ENCODE measurements around the gene EPS8.

EPS8 gene

DNA sequence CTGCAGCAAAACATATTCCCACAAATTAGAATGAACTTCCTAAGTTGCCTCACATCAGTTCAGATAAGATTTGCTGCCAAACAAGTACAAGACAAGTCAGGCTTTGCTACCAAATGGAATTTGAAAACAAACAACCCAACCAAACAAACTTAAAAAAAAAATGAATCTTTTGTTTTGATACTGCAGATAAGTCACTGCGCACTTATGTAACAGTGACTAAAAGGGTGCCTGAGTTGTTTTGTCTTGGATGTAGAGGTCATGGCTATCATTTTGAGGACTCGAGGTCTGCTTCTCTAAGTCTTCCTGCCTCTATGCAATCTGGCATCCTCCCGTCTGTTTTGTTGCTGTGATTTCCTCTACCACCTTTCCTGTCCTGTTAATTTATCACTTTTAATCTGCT, 11.1 kb upstream of the EPS8 start:
- no peak overlapping the region for H3K4me3 ChIP-seq (ENCODE audit: low read depth, low read length)
- TF ChIP-seq, protein P1, sequence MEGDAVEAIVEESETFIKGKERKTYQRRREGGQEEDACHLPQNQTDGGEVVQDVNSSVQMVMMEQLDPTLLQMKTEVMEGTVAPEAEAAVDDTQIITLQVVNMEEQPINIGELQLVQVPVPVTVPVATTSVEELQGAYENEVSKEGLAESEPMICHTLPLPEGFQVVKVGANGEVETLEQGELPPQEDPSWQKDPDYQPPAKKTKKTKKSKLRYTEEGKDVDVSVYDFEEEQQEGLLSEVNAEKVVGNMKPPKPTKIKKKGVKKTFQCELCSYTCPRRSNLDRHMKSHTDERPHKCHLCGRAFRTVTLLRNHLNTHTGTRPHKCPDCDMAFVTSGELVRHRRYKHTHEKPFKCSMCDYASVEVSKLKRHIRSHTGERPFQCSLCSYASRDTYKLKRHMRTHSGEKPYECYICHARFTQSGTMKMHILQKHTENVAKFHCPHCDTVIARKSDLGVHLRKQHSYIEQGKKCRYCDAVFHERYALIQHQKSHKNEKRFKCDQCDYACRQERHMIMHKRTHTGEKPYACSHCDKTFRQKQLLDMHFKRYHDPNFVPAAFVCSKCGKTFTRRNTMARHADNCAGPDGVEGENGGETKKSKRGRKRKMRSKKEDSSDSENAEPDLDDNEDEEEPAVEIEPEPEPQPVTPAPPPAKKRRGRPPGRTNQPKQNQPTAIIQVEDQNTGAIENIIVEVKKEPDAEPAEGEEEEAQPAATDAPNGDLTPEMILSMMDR (IDR thresholded peaks at IDR 0.05; ENCODE audit: borderline replicate concordance, insufficient read depth, low read depth, low read length), result no peak

DNA sequence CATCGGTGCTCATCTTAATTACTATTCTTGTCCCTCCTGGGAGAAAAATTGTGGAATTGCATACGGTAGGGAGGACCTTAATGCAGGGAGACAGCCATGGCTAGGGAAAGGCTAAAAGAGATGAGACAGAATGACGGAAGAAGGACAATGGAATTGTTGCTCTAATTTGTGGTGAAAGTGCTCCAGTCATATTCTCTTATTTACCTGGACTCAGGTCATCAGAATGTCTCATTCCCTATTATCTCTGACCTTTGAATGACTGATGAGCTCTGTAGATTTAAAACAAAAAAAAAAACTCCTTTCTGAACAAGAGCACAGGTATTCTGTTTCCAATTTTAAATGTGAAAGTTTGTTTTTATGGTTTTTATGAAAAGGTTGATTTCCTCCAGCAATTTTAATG, 8.6 kb upstream of the EPS8 start:
- TF ChIP-seq, protein P1 (IDR thresholded peaks at IDR 0.05; ENCODE audit: borderline replicate concordance, insufficient read depth, low read depth, low read length), result no peak
- no peak overlapping the region for H3K4me3 ChIP-seq (ENCODE audit: low read depth, low read length)

DNA sequence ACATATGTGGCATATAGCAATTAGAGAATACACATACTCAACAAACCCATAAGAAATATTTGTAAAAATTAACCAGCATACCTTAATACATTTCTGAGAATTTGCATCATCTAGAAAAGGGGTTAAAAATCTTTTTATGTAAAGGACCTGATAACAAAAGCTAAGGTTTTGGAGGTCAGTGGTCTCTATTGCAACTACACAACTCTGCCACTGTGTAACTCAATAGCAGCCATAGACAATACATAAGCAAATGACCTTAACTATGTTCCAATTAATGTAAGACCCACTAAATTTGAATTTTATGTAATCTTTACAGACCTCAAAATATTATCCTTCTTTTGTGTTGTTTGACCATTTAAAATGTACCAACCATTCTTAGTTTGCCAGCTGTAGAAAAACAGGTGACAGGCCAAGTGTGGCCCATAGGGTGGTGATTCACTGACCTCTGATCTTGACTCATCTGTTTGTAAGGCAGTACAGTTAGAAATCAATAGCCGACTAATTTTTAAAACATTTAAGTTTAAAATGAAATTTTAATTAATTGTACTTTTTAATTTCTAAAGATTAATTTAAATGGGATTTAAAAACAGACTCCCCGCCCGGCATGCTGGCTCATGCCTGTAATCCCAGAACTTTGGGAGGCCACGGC, 7.4 kb upstream of the EPS8 start:
- H3K4me3 ChIP-seq (ENCODE audit: low read depth, low read length), result no peak overlapping the region
- TF ChIP-seq, protein P1 (IDR thresholded peaks at IDR 0.05; ENCODE audit: borderline replicate concordance, insufficient read depth, low read depth, low read length), result no peak

DNA sequence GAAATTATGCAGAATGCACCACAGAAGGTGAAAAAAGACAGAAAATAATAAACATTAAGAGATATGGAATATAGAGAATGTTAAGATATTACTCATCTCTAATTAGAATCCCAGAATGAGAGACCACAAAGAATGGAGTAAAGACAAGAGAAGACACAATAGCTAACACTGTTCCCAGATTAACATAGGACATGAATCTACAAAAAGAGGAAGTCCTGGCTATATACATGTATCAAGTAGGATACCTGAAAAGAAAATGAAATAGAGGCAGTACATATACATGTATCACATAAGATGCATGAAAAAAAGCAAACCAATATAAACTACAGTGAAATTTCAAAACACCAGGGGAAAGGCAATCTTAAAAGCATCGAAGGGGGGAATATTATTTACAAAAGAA, 5.6 kb upstream of the EPS8 start:
- no peak overlapping the region for H3K4me3 ChIP-seq (ENCODE audit: low read depth, low read length)
- TF ChIP-seq, protein P1 (IDR thresholded peaks at IDR 0.05; ENCODE audit: borderline replicate concordance, insufficient read depth, low read depth, low read length), result no peak

- TF ChIP-seq, protein P1 (IDR thresholded peaks at IDR 0.05; ENCODE audit: borderline replicate concordance, insufficient read depth, low read depth, low read length), result no peak
- no peak overlapping the region for H3K4me3 ChIP-seq (ENCODE audit: low read depth, low read length)
Observed at GRCh38 chr12:15794196-15794595, 5.0 kb upstream of the EPS8 start.

- peak overlapping the region; percentile 66 for H3K4me3 ChIP-seq (ENCODE audit: low read depth, low read length)
- TF ChIP-seq, protein P1 (IDR thresholded peaks at IDR 0.05; ENCODE audit: borderline replicate concordance, insufficient read depth, low read depth, low read length), result no peak
Observed at GRCh38 chr12:15788233-15789219, 662 bp downstream of the EPS8 start.

Data from GM12875 (cell line).